A673 (cell line): Measurements from ENCODE around the gene LAMA5. TPM values are rescaled to one million over a fixed set of nuclear protein-coding genes. Genes with fewer than 3 reads are reported as not detected.

Experiments used
- BruUV-seq: library from RNA; stranded (reverse); fragments of 400-500 nt; replicated peaks from 2 replicates; lab custom pipeline; 2021; lab: Mats Ljungman, UMichigan
- CTCF ChIA-PET: fragments of 300-600 bp; sonication (Branson Sonifier 250); formaldehyde crosslinking; loops from one replicate; lab custom pipeline; 2022; ENCODE audit warnings: antibody characterized with exemption; lab: Charles Lee
- POLR2A ChIA-PET: fragments of 300-600 bp; sonication (Branson Sonifier 250); formaldehyde crosslinking; loops from one replicate; lab custom pipeline; 2022; ENCODE audit warnings: antibody characterized with exemption; ENCODE audit not compliant: low non-redundant PET; lab: Charles Lee
- DNase-seq: peaks from one replicate; pipeline ENCODE4 v3.0.0-alpha.2; 2015; ENCODE audit warnings: low spot score
- H3K27ac ChIP-seq: fragments of 200-600 bp; sonication (generic); 2 replicates; pipeline ENCODE4 v1.5.1; 2016; ENCODE audit warnings: mixed run types, low read depth, mild to moderate bottlenecking, mixed read lengths, antibody characterized with exemption, low read length; ENCODE audit not compliant: poor library complexity, severe bottlenecking
- H3K27me3 ChIP-seq: fragments of 200-600 bp; sonication (generic); replicated peaks from 2 replicates; pipeline ENCODE4 v1.6.1; 2017; ENCODE audit warnings: mixed run types, low read depth, mild to moderate bottlenecking, mixed read lengths, antibody characterized with exemption, low read length; ENCODE audit not compliant: insufficient read depth, poor library complexity
- H3K36me3 ChIP-seq: fragments of 200-600 bp; sonication (generic); 2 replicates; pipeline ENCODE4 v1.6.1; 2016; ENCODE audit warnings: mixed run types, mild to moderate bottlenecking, mixed read lengths, antibody characterized with exemption, low read length; ENCODE audit not compliant: insufficient read depth, poor library complexity, severe bottlenecking
- H3K4me1 ChIP-seq: fragments of 200-600 bp; sonication (generic); 2 replicates; pipeline ENCODE4 v1.6.1; 2017; ENCODE audit warnings: mixed run types, mild to moderate bottlenecking, mixed read lengths, antibody characterized with exemption, low read length; ENCODE audit not compliant: insufficient read depth, poor library complexity, severe bottlenecking
- H3K4me3 ChIP-seq: fragments of 200-600 bp; sonication (generic); 2 replicates; pipeline ENCODE4 v1.5.1; 2016; ENCODE audit warnings: low read depth, mixed run types, mild to moderate bottlenecking, mixed read lengths, low read length; ENCODE audit not compliant: poor library complexity, severe bottlenecking
- H3K9me3 ChIP-seq: fragments of 200-600 bp; sonication (generic); 2 replicates; pipeline ENCODE4 v1.6.1; 2016; ENCODE audit warnings: mixed run types, low read depth, mild to moderate bottlenecking, mixed read lengths, antibody characterized with exemption, low read length; ENCODE audit not compliant: poor library complexity, severe bottlenecking
- EZH2 ChIP-seq: fragments of 200-600 bp; sonication (generic); IDR thresholded peaks from 2 replicates; pipeline ENCODE4 v1.6.1; 2017; ENCODE audit warnings: borderline replicate concordance, low read depth, mild to moderate bottlenecking, mixed read lengths, antibody characterized with exemption, low read length; ENCODE audit not compliant: poor library complexity, severe bottlenecking
- intact Hi-C: fragments of 100-400 bp; cut with micrococcal nuclease; formaldehyde crosslinking; loops from one replicate; pipeline ENCODE4 v1.10.0; 2022; ENCODE audit not compliant: unreplicated experiment
- total RNA-seq: library from RNA; stranded (reverse); gene quantifications from 2 replicates; pipeline ENCODE4 v1.2.3, GENCODE V29; 2021
- TF ChIP-seq, protein P1 (sequence below): fragments of 300-800, 200-600 bp; sonication (generic); conservative IDR thresholded peaks from 2 replicates; pipeline ENCODE4 v1.5.1; 2017; ENCODE audit warnings: low read depth, mild to moderate bottlenecking, antibody characterized with exemption, low read length, moderate library complexity, mixed read lengths

LAMA5 gene
- total RNA-seq, 1 experiment from 2014 or later, result 4.2 TPM

DNA sequence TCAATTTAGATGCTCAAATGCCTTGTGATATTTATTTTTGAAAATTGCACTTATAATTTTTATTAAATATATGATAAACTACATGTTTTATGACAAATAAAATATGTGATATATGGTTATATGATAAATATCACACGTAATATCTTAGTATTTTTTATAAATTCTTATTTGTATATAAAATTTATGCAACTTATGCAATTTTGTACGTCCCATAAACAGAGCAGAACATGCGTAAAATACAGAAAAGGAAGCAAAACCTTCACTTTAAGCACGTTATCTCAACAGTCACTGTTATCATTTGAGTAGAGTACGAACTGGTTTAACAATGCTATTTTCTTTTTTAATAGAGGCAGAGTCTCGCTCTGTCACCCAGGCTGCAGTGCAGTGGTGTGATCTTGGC, 80.0 kb downstream of the LAMA5 start:
- H3K27ac ChIP-seq, result no peak overlapping the region
- DNase-seq, result no peak
- no peaks in the 10 kb centered on the region for H3K4me1 ChIP-seq
- H3K4me3 ChIP-seq, result no peak overlapping the region
- H3K9me3 ChIP-seq, result no peaks in the 10 kb centered on the region
- no TSS peak for BruUV-seq
- CTCF ChIA-PET, result no interaction called here
- POLR2A ChIA-PET, result no interaction called here
- intact Hi-C loops, result no loop called here
- peaks cover 3% of the 10 kb centered on the region for H3K36me3 ChIP-seq
- no peaks in the 10 kb centered on the region for H3K27me3 ChIP-seq
- no peak for TF ChIP-seq EZH2
- TF ChIP-seq, protein P1, sequence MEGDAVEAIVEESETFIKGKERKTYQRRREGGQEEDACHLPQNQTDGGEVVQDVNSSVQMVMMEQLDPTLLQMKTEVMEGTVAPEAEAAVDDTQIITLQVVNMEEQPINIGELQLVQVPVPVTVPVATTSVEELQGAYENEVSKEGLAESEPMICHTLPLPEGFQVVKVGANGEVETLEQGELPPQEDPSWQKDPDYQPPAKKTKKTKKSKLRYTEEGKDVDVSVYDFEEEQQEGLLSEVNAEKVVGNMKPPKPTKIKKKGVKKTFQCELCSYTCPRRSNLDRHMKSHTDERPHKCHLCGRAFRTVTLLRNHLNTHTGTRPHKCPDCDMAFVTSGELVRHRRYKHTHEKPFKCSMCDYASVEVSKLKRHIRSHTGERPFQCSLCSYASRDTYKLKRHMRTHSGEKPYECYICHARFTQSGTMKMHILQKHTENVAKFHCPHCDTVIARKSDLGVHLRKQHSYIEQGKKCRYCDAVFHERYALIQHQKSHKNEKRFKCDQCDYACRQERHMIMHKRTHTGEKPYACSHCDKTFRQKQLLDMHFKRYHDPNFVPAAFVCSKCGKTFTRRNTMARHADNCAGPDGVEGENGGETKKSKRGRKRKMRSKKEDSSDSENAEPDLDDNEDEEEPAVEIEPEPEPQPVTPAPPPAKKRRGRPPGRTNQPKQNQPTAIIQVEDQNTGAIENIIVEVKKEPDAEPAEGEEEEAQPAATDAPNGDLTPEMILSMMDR, result no peak

DNA sequence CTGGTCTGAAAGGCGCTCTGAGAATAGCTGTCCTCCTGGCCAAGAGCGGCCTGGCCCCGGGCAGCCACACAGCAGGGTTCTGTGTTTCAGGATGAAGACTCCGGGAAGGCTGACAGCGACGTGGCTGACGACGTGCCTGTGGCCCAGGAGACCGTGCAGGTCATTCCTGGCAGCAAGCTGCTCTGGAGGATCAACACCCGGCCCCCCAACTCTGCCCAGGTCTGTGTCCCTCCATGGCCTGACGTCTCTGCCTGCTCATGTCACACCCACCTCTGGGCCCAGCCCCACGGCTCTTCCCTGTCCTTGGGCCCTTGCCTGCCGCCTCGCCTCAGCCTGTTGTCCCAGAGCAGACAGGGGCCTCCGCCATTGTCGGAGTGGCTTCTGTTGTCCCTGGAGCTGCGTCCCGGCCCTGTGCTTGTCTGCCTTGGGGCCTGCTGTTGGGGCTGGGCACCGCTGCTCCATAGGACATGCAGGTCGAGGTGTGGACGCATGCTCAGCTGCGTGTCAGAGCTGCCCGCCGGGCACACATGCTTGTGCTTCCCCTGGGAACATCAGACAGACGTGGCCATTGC, 80.5 kb downstream of the LAMA5 start:
- Histone ChIP-seq H3K36me3 (peaks cover 8% of the 10 kb centered on the region), H3K27me3 (no peaks in the 10 kb centered on the region), H3K9me3 (no peaks in the 10 kb centered on the region), H3K27ac (no peak overlapping the region), H3K4me1 (no peaks in the 10 kb centered on the region), H3K4me3 (no peak overlapping the region)
- CTCF ChIA-PET, result no interaction called here
- no TSS peak for BruUV-seq
- TF ChIP-seq EZH2, result no peak
- TF ChIP-seq, protein P1, result no peak
- POLR2A ChIA-PET, result no interaction called here
- intact Hi-C loops, result no loop called here
- DNase-seq, result no peak

DNA sequence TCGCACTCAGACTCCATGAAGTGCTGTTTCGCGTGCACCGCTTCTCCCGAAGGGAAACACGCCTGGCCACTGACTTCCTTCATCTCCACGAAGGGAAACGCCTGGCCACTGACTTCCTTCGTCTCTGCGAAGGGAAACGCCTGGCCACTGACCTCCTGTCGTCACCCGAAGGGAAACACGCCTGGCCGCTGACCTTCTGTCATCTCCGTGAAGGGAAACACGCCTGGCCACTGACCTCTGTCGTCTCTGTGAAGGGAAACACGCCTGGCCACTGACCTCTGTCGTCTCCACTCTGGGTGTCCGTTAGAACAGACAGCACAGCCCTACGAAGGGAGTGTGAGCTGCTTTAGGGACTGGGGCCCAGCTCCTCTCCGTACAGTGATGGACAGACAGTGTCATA, 81.4 kb downstream of the LAMA5 start:
- TF ChIP-seq, protein P1, result no peak
- no peak for TF ChIP-seq EZH2
- Histone ChIP-seq H3K36me3 (peaks cover 11% of the 10 kb centered on the region), H3K27me3 (no peaks in the 10 kb centered on the region), H3K9me3 (no peaks in the 10 kb centered on the region), H3K4me3 (no peak overlapping the region), H3K4me1 (no peaks in the 10 kb centered on the region), H3K27ac (no peak overlapping the region)
- intact Hi-C loops, result no loop called here
- no TSS peak for BruUV-seq
- CTCF ChIA-PET, result no interaction called here
- no peak for DNase-seq
- POLR2A ChIA-PET, result no interaction called here
